Right cardiac atrium (tissue), 5 donors: ENCODE data around the gene ZDHHC3. TPM values are rescaled to one million over a fixed set of nuclear protein-coding genes. Genes with fewer than 3 reads are reported as not detected.

Experiments used
- polyA plus RNA-seq: library from polyadenylated mRNA; stranded (reverse); fragments of 200-250 nt; gene quantifications from one replicate; pipeline ENCODE4 v1.2.3, GENCODE V29; 2013
- total RNA-seq, 4 donors: library from RNA; stranded (reverse); fragmentation: NEBNext Ultra II Directional; extraction: Animal tissue kit (Norgen Biotek cat#: 25700); gene quantifications; one replicate each; pipeline ENCODE4 v1.2.1, GENCODE V29; 2021
- donor health status: healthy with polysubstance abuse.
- donor health status: DM: no; HTN: yes; CAD: no.
- donor health status: DM: no; HTN: no; CAD: no.
- donor health status: DM: no; HTN: yes; CAD: no; lungs with severe emphysema.
- donor health status: DM: yes; HTN: yes; CAD: no.

Gene ZDHHC3
- total and polyA plus RNA-seq, 5 donors: 23.9 to 57.6 (median 40.6) TPM

Other genes starting within 250 kb of the ZDHHC3 start
- gene ZNF501, start 246.5 kb downstream of the ZDHHC3 start, total RNA-seq: 1 to 10 TPM; 4.1 to 6.3 (median 5.7) TPM
- gene ZNF501, start 246.5 kb downstream of the ZDHHC3 start, polyA plus RNA-seq: 1.9 TPM
- 10 to 100 TPM; 26.9 to 31.6 (median 28.8) TPM for gene KIAA1143, start 214.6 kb downstream of the ZDHHC3 start, total RNA-seq
- gene KIAA1143, start 214.6 kb downstream of the ZDHHC3 start, polyA plus RNA-seq: 17.2 TPM
- 1 to 10 TPM in 2 of 4 donors, under 1 TPM in 2; 0.25 to 1.3 (median 0.71) TPM for gene KIF15, start 214.4 kb downstream of the ZDHHC3 start, total RNA-seq
- gene KIF15, start 214.4 kb downstream of the ZDHHC3 start, polyA plus RNA-seq: 0.29 TPM
- 10 to 100 TPM in 3 of 4 donors, 1 to 10 TPM in 1; 8.4 to 12.7 (median 10.9) TPM for gene TMEM42, start 114.3 kb downstream of the ZDHHC3 start, total RNA-seq
- gene TMEM42, start 114.3 kb downstream of the ZDHHC3 start, polyA plus RNA-seq: 13.6 TPM
- gene TGM4, start 101.6 kb downstream of the ZDHHC3 start, total RNA-seq: not detected
- not detected for gene TGM4, start 101.6 kb downstream of the ZDHHC3 start, polyA plus RNA-seq
- gene EXOSC7, start 70 bp upstream of the ZDHHC3 start, total RNA-seq: 10 to 100 TPM; 22.7 to 37.5 (median 27.8) TPM
- gene EXOSC7, start 70 bp upstream of the ZDHHC3 start, polyA plus RNA-seq: 30.0 TPM
- gene CLEC3B, start 50.1 kb upstream of the ZDHHC3 start, total RNA-seq: 100 to 1,000 TPM; 133 to 170 (median 160) TPM
- gene CLEC3B, start 50.1 kb upstream of the ZDHHC3 start, polyA plus RNA-seq: 451 TPM
- under 1 TPM; 0.31 to 0.72 (median 0.46) TPM for gene CDCP1, start 170.2 kb upstream of the ZDHHC3 start, total RNA-seq
- 0.09 TPM for gene CDCP1, start 170.2 kb upstream of the ZDHHC3 start, polyA plus RNA-seq